ENCODE results near the gene ZNF45. TPM values are rescaled to one million over a fixed set of nuclear protein-coding genes. Genes with fewer than 3 reads are reported as not detected.

ZNF45 gene
- total RNA-seq, 1 experiment from 2014 or later: 9.9 TPM

DNA sequence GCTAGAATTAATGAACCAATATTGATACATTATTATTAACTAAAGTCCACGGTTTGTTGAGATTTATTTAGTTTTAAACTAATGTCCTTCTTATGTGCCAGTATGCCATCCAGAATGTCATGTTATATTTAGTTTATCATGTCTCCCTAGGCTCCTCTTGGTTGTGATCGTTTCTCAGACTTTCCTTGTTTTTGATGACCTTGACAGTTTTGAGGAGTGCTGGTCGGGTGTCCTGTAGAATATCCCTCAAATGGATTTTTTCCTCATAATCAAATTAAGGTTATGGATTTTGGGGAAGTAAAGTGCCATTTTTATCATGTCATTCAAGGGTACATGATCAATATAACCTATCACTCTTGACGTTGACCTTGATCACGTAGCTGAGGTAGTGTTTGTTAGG lies 6.1 kb upstream of the ZNF45 start:
- Mint-ChIP-seq H3K27ac (ENCODE audit: low read depth, unreplicated experiment) (no peak overlapping the region), H3K36me3 (ENCODE audit: insufficient read depth, unreplicated experiment) (no peaks in the 10 kb centered on the region), H3K4me3 (ENCODE audit: unreplicated experiment) (no peak overlapping the region), H3K9me3 (ENCODE audit: unreplicated experiment) (peaks cover under 1% of the 10 kb centered on the region), H3K27me3 (ENCODE audit: insufficient read depth, unreplicated experiment) (peaks cover 1% of the 10 kb centered on the region), H3K4me1 (ENCODE audit: insufficient read depth, unreplicated experiment) (no peaks in the 10 kb centered on the region)
- ChIA-PET POLR2A (no interaction called here), CTCF (no interaction called here)
- no TSS peak for BruUV-seq (replicated peaks)
- TF ChIP-seq, protein P1, sequence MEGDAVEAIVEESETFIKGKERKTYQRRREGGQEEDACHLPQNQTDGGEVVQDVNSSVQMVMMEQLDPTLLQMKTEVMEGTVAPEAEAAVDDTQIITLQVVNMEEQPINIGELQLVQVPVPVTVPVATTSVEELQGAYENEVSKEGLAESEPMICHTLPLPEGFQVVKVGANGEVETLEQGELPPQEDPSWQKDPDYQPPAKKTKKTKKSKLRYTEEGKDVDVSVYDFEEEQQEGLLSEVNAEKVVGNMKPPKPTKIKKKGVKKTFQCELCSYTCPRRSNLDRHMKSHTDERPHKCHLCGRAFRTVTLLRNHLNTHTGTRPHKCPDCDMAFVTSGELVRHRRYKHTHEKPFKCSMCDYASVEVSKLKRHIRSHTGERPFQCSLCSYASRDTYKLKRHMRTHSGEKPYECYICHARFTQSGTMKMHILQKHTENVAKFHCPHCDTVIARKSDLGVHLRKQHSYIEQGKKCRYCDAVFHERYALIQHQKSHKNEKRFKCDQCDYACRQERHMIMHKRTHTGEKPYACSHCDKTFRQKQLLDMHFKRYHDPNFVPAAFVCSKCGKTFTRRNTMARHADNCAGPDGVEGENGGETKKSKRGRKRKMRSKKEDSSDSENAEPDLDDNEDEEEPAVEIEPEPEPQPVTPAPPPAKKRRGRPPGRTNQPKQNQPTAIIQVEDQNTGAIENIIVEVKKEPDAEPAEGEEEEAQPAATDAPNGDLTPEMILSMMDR (IDR thresholded peaks at IDR 0.05; ENCODE audit: unreplicated experiment): no peak
- intact Hi-C loops (cut with micrococcal nuclease): no loop called here
- no peak for DNase-seq (ENCODE audit: unreplicated experiment)

- Mint-ChIP-seq H3K36me3 (ENCODE audit: insufficient read depth, unreplicated experiment) (no peaks in the 10 kb centered on the region), H3K4me1 (ENCODE audit: insufficient read depth, unreplicated experiment) (no peaks in the 10 kb centered on the region), H3K27me3 (ENCODE audit: insufficient read depth, unreplicated experiment) (no peaks in the 10 kb centered on the region), H3K9me3 (ENCODE audit: unreplicated experiment) (no peaks in the 10 kb centered on the region), H3K27ac (ENCODE audit: low read depth, unreplicated experiment) (no peak overlapping the region), H3K4me3 (ENCODE audit: unreplicated experiment) (no peak overlapping the region)
- ChIA-PET CTCF (no interaction called here), POLR2A (no interaction called here)
- intact Hi-C loops (cut with micrococcal nuclease): no loop called here
- TF ChIP-seq, protein P1 (IDR thresholded peaks at IDR 0.05; ENCODE audit: unreplicated experiment): no peak
- DNase-seq (ENCODE audit: unreplicated experiment): no peak
- BruUV-seq (replicated peaks): no TSS peak
Observed at GRCh38 chr19:43940719-43941118, 5.6 kb upstream of the ZNF45 start.

DNA sequence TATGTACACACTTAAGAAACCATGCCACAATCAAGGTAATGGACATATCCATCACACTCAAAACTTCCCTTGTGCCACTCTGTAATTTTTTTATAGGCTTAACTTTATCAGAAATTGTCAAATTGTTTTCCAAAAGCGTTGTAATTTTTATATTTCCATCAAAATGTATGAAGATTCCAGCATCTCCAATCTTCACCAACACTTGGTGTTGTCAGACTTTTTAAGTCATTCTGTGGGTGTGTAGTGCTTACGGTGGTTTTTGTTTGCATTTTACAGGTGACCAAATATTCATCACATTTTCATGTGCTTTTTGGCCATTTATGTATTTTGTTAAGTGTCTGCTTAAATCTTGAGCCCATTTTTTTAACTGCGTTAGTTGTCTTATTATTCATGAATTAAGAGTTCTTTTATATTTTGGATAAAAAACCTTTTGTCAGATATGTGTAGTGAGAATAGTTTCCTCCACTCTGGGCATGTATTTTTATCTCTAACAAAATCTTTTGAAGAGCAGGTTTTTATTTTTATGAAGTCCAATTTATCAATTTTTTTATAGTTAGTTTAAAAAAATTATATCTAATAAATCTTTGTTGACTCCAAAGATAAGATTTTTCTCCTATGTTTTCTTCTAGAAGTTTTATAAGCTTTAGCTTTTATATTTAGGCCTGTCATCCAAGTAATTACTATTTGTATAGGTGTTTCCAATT lies 4.6 kb upstream of the ZNF45 start:
- Mint-ChIP-seq H3K4me1 (ENCODE audit: insufficient read depth, unreplicated experiment) (no peaks in the 10 kb centered on the region), H3K4me3 (ENCODE audit: unreplicated experiment) (no peak overlapping the region), H3K9me3 (ENCODE audit: unreplicated experiment) (no peaks in the 10 kb centered on the region), H3K27me3 (ENCODE audit: insufficient read depth, unreplicated experiment) (no peaks in the 10 kb centered on the region), H3K27ac (ENCODE audit: low read depth, unreplicated experiment) (no peak overlapping the region), H3K36me3 (ENCODE audit: insufficient read depth, unreplicated experiment) (no peaks in the 10 kb centered on the region)
- POLR2A ChIA-PET: no interaction called here
- CTCF ChIA-PET: interaction anchor here (0.6 kb wide), 1 partner anchor 154 kb away, joined by 3 read pairs; no protein-coding TSS in a partner anchor
- no TSS peak for BruUV-seq (replicated peaks)
- no peak for DNase-seq (ENCODE audit: unreplicated experiment)
- TF ChIP-seq, protein P1 (IDR thresholded peaks at IDR 0.05; ENCODE audit: unreplicated experiment): no peak
- intact Hi-C loops (cut with micrococcal nuclease): loop anchor here (10.0 kb wide), 1 partner anchor 45 kb away; the partner anchor contains the start of gene ZNF155

- Mint-ChIP-seq H3K4me3 (ENCODE audit: unreplicated experiment) (peak overlapping the region; percentile 90), H3K4me1 (ENCODE audit: insufficient read depth, unreplicated experiment) (peaks cover 5% of the 10 kb centered on the region), H3K9me3 (ENCODE audit: unreplicated experiment) (no peaks in the 10 kb centered on the region), H3K27ac (ENCODE audit: low read depth, unreplicated experiment) (no peak overlapping the region), H3K27me3 (ENCODE audit: insufficient read depth, unreplicated experiment) (no peaks in the 10 kb centered on the region), H3K36me3 (ENCODE audit: insufficient read depth, unreplicated experiment) (peaks cover 13% of the 10 kb centered on the region)
- CTCF ChIA-PET: interaction anchor here (1.1 kb wide), 1 partner anchor 115 kb away, joined by 3 read pairs; no protein-coding TSS in a partner anchor
- intact Hi-C loops (cut with micrococcal nuclease): loop anchor here (10.0 kb wide), 1 partner anchor 49 kb away; the partner anchor contains the start of gene ZNF155
- DNase-seq (ENCODE audit: unreplicated experiment): no peak
- no TSS peak for BruUV-seq (replicated peaks)
- POLR2A ChIA-PET: interaction anchor here (0.6 to 2.5 kb wide), 5 partner anchors 15 to 276 kb away, joined by 3 to 32 read pairs (median 4); partner anchors contain the start of genes ZNF221, ZNF225 and ZNF227
- TF ChIP-seq, protein P1 (IDR thresholded peaks at IDR 0.05; ENCODE audit: unreplicated experiment): no peak
Observed at GRCh38 chr19:43936188-43936587, 1.1 kb upstream of the ZNF45 start.
